Globus pallidus (tissue), 1 donor: ENCODE measurements around the gene ROBO1.

Experiments
- DNase-seq: peaks from one replicate; pipeline ENCODE4 v3.0.0-alpha.2; 2015; ENCODE audit warnings: low spot score

ROBO1 gene

GRCh38 chr3:78838362-78838761 is 929.4 kb downstream of the ROBO1 start:
- DNase-seq: no peak

- DNase-seq: no peak
Measured at GRCh38 chr3:78834910-78835309, 932.9 kb downstream of the ROBO1 start.

DNA sequence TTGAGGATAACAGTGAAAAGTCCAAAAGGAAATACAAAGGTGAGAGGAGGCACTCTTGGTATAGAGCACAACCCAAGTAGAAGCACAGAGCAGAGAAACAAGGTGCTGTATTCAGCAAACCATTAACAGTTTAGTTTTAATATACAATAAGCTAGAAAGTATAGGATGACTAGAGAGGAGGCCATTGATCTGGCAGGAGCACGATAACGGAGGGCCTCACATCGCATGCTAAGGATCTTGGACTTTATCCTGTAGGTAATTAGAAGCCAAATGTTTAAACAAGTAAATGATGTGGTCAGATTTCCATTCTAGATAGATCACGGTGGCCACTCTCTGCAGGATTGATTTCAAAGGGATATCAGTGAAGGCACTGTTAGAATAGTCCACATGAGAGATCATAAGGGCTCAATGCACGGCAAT is 935.0 kb downstream of the ROBO1 start:
- no peak for DNase-seq

GRCh38 chr3:78831446-78831972 is 936.3 kb downstream of the ROBO1 start:
- DNase-seq: no peak

GRCh38 chr3:78830470-78830869 is 937.3 kb downstream of the ROBO1 start:
- no peak for DNase-seq

DNA sequence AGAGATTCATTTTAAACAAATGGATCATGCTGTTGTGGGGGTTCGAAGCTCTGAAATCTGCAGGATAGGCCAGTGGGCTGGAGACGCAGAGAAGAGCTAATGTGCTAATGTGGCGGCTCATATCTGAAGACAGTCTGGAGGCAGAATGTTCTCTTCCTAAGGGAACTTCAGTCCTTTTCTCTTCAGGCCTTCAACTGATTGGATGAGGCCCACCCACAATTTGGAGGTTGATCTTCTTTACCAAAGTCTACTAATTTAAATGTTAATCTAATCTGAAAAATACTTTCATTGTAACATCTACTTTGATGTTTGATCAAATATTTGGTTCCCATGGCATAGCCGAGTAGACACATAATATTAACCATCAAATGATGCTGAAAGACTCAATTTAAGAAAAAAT is 940.2 kb downstream of the ROBO1 start:
- no peak for DNase-seq

- no peak for DNase-seq
Measured at GRCh38 chr3:78825858-78826215, 942.0 kb downstream of the ROBO1 start.

- no peak for DNase-seq
Measured at GRCh38 chr3:78825118-78825857, 942.5 kb downstream of the ROBO1 start.

DNA sequence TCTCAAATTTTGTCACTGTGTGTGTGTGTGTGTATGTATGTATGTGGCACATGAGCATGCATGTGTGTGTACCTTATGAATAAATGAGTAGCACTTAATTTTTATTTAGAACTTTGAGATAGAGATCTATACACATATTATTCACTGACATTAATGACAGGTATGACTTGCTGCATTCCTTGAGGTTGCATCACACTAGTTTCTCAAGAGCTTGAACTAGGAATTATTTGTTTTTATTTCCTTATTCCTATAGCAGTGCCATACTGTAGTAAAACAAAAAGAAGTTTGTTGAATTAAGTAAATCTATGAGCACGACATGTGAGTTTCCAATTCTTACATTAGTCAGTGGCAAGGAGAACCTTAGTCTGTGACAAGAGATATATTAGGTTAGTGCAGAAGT is 943.9 kb downstream of the ROBO1 start:
- no peak for DNase-seq

DNA sequence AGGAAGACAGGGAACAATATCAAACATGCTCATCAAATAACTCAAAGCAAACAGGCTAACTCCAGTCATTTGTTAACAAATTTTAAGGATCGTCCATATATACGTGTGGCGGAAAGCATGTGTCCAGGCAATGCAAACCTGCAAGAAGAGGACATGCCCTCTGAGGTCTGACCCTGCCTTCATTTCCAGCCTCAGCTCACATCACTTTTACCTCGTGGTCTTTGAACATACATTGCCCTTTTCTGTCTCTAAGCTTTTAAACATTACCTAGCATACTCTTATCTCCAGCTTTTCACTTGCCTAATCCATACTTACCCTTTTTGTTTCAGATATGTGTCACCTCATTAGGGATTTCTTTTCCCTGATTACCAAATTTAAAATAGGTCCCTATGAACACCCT is 944.4 kb downstream of the ROBO1 start:
- DNase-seq: no peak

DNA sequence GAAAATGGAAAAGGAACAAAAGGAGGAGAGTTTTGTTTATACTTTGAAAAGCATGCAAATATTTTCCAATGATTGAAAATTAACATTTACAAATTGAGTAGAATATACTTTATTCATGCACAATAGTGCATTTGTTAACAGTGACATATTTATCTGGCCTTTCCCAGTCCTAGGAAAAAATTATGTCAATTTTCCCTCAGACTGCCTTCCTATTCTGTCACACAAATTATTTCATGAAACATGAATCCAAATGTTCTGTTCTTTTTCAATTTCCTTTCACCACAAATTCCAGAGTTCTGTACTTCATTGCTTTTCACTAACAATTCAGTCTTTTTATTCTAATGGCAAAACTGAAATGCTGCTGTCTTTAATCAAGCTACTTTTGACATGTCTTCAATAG is 945.1 kb downstream of the ROBO1 start:
- DNase-seq: no peak

DNA sequence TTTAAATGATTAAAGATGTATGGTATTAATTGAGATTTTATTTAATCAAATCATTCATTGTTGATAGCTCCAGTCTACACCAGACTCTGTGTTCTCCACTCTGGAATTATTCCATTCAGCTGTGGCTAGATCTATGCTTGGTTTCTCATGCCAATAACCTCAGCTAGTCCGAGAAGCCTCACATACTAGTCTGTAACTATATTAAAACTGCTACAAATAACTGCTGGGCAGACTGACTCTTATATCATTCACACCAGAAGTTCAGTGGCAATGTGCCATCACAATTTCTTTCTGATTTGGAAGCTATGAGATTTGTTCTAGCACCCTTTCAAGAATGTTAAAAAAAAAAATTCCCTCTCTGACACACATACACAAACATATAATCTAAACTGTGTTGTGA is 947.3 kb downstream of the ROBO1 start:
- DNase-seq: no peak

- DNase-seq: no peak
Measured at GRCh38 chr3:78818161-78818985, 949.4 kb downstream of the ROBO1 start.

- DNase-seq: no peak
Measured at GRCh38 chr3:78814893-78815562, 952.8 kb downstream of the ROBO1 start.

- DNase-seq: no peak
Measured at GRCh38 chr3:78812166-78812565, 955.6 kb downstream of the ROBO1 start.

DNA sequence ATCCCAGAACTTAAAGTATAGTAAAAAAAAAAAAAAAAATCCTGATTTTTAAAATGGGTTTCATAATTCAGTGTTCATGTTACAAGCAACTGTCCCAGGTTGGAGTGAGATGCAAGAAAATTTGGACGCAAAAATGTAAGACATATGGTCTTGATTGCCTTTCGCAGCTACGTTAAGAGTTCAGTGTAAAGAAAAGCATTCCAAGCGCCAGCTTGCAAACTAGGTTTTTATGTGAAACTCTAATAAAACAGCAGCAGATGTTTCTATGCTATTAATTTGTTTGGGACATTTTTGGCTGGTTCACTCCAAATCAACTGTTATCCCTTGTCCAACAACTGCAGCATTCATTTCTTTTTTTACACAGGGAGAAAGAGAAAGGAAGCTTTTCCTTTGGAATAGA is 957.8 kb downstream of the ROBO1 start:
- no peak for DNase-seq

GRCh38 chr3:78804251-78805037 is 963.4 kb downstream of the ROBO1 start:
- no peak for DNase-seq

DNA sequence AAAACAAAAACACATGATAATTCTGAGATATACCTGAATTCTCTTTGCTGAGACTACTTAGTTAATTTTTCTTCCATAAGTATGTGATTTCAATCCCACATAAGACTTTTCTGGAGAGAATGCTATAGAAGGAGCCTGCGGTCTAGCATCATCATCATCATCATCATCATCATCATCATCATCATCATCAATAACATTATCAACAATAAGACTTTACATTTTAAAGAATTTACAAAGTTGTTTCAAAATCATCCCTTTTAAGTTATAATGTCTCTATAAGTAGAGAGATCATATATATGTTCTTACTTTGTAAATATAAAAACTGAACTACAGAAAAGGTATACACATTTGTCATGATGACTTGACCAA is 965.3 kb downstream of the ROBO1 start:
- DNase-seq: no peak

DNA sequence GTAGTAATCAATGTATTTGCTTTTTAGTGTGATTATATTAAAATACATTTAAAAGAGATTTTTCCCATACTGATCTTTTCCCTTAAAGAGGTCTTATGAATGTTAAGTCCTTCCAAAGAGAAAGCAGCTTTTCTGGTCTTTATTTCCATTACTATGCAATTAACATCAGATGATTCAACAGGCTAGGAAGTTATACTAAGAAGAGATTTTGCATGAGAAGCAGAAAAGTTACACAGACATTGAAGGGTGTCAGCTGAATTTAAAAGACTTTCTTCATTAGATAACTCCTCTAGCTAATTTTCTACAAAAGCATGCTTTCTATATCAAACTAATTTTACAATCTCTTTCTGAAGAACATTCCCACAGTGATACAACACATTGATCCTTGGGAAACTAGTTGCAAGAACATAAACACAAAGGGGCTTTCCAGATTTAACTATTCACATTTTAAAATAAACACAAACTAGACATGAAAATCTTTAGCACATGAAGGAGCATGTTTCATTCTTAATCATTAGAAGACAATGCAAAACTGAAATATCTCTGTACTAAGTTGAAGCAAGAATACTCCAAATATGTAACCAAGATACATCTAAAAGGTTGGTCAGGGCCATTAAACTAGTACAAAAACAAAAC is 965.8 kb downstream of the ROBO1 start:
- no peak for DNase-seq

DNA sequence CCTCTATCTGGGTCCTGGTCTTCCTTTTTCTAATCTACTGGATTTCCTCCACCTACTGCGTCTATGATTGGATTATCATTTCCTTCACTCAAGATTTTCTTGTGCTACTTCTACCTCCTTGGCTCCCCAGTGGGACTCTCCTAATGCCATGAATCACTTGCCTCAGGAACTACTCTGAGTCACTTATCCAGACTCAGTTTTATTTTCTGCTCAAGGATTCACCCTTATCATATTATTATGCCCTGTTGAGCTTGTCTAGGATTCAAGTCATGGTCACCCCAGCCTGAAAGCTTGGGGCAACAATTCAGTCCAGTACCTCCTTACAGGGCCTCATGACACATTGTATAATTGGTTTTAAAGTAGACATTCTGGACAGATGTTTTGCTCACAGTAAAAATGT is 968.1 kb downstream of the ROBO1 start:
- DNase-seq: no peak

GRCh38 chr3:78798266-78798832 is 969.4 kb downstream of the ROBO1 start:
- DNase-seq: no peak
